ENCODE data around the gene PNMA8A.
"Not testable (repeated sequence)": the region's sequence is repeated elsewhere in the genome, so short reads cannot be mapped to it uniquely, and the experiment has no call there.

PNMA8A gene

GRCh38 chr19:46466536-46467196 is 4.7 kb downstream of the PNMA8A start:
- peak; percentile 55 for DNase-seq (ENCODE audit: low read depth)

GRCh38 chr19:46463516-46463915 is 7.8 kb downstream of the PNMA8A start:
- DNase-seq (ENCODE audit: low read depth): no peak

GRCh38 chr19:46461537-46461936 is 9.8 kb downstream of the PNMA8A start:
- no peak for DNase-seq (ENCODE audit: low read depth)

DNA sequence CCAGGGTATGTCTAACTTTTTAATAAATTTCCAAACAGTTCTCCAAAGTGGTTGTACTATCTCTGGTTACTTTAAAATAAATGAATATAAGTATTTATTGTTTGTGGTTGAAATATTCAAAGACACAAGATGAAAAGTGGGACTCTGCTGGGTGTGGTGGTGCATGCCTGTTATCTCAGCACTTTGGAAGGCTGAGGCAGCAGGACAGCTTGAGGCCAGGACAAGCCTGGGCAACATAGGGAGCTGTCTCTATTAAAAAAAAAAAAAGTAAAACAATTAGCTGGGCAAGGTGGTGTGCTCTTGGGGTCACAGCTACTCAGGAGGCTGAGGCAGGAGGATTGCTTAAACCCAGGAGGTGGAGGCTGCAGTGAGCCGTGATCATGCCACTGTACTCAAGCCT is 10.4 kb downstream of the PNMA8A start:
- DNase-seq (ENCODE audit: low read depth): no peak

DNA sequence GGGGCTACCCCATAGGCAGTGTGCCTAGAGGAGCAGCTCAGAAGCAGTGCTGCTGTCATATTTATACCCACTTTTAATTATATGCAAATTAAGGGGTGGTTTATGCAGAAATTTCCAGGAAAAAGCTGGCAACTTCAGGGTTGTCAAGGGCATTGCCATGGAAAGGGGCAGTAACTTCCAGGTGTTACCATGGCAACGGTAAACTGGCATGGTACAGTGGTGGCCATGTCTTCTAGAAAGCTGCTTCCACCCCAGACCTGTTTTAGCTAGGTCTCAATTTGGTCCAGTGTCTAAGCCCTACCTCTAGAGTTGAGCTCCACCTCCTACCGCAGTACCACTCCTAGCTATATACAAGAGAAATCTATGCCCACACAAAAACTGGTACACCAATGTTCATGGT is 11.3 kb downstream of the PNMA8A start:
- DNase-seq (ENCODE audit: low read depth): no peak

DNA sequence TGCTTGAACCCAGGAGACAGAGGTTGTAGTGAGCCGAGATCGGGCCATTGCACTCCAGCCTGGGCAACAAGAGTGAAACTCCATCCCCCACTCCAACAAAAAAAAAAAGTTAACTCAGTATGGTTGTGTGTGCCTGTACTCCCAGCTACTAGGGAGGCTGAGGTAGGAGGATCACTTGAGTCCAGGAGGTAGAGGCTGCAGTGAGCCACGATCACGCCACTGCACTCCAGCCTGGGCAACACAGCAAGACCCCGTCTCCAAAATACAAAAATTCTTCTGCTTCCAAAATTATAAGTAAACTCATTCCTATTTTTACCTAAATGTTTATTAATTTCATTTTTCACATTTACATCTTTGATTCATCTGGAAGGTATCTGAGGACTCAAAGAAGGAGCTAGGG is 14.4 kb downstream of the PNMA8A start:
- no peak for DNase-seq (ENCODE audit: low read depth)

DNA sequence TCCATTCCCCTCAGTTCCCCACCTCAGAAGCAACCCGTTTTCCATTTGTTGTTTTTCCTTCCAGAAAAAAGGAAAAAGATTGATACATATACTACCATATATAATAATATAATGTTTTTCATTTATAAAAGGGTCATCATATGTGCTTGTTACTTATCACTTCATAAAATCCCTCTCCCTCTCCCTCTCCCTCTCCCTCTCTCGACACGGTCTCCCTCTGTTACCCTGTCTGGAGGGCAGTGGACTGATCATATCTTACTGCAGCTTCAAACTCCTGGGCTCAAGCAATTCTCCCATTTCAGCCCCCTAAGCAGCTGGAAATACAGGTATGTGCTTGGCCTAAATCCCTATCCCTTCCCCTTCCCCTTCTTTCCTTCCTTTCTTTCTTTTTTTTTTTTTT is 17.1 kb downstream of the PNMA8A start:
- DNase-seq (ENCODE audit: low read depth): no peak

- no peak for DNase-seq (ENCODE audit: low read depth)
These were observed 17.7 kb downstream of the PNMA8A start for GRCh38 chr19:46453661-46454060.

DNA sequence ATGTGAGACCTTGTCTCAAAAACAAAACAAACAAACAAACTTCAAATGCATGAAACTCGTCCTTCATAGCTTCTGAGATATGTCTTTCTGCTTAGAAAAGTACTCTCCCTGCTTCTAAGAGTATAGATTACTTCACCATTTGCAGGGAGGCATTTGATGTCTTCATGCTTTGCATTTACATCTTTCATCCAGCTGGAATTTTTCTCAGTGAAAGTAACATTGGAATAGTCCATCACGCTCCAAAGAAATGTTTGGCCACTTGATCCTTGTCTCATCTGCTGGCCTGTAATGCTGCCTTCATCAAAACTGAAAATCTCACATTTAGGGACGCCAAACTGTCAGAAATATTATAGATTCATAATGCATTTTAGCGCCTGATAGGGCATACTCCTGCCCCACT is 19.2 kb downstream of the PNMA8A start:
- DNase-seq (ENCODE audit: low read depth): no peak

DNA sequence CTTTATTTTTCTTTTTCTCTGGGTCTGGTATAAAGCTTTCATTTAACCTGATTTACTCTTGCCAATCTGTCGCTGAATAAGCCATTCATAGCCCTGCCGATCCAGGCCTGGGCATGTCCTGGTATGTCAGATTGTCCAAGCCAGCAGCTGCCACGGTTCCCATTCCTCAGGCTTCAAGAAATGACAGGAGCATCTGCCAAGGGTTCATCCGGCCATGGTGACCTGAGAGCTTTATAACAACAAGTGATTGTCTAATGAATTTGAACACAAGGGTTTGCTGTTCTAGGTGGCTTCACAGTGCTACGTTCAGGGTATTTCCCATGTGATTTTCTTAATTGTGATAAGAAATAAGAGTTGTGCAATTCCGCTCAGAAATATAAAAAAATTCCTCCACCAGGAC is 20.0 kb downstream of the PNMA8A start:
- DNase-seq (ENCODE audit: low read depth): no peak

DNA sequence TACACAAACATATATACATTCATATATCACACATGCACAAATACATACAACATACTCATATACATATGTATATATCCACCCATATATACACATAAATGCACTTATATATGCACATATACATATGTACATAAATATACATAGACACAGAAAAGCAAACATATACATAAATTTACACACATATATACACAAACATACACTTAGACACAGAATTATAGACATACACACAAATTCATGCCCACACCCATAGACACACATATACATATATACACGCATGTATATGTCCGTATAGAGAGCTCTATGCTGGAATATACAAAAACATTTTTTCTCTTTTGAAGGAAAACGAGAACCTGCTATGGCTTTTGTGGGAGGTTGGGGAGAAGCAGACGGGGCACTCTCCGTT is 20.6 kb downstream of the PNMA8A start:
- DNase-seq (ENCODE audit: low read depth): no peak

GRCh38 chr19:46449228-46449627 is 22.1 kb downstream of the PNMA8A start:
- DNase-seq (ENCODE audit: low read depth): no peak

GRCh38 chr19:46448601-46449000 is 22.8 kb downstream of the PNMA8A start:
- DNase-seq (ENCODE audit: low read depth): no peak

DNA sequence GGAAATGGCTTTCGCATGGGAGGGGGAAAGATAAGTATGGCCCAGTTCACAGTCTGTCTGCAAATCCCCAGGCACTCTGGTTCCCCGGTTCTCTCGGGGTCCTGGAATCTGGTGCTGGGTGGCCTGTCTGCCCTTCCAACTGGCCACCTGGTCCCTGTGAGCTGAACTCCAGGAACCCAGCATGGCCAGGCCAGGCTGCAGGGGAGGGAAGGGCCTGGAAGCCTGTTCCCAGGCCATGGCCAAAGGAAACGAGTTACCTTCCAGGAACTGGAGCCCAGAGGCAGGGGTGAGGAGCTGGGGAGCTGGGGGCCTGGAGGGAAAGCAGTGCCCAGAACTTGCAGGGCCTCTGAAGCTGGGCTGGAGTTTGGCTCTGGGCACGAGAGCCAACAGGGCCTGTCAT is 23.5 kb downstream of the PNMA8A start:
- DNase-seq (ENCODE audit: low read depth): no peak

- DNase-seq (ENCODE audit: low read depth): no peak
These were observed 24.4 kb downstream of the PNMA8A start for GRCh38 chr19:46447006-46447405.

DNA sequence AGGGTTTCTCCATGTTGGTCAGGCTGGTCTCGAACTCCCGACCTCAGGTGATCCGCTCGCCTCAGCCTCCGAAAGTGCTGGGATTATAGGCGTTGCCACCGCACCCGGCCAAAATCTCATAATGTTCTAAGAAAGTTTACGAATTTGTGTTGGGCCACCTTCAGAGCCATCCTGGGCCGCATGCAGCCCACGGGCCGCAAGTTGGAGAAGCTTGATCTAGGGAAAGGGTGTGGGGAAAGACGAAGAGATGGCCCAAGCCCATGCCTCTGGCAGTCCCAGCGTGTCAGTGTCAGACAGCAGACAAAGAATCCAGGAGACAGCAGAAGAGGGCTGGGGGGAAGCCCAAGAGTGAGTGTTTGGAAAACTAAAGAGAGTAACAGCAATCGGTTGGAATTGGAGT is 25.3 kb downstream of the PNMA8A start:
- no peak for DNase-seq (ENCODE audit: low read depth)

GRCh38 chr19:46442808-46443450 is 28.4 kb downstream of the PNMA8A start:
- DNase-seq (ENCODE audit: low read depth): no peak

DNA sequence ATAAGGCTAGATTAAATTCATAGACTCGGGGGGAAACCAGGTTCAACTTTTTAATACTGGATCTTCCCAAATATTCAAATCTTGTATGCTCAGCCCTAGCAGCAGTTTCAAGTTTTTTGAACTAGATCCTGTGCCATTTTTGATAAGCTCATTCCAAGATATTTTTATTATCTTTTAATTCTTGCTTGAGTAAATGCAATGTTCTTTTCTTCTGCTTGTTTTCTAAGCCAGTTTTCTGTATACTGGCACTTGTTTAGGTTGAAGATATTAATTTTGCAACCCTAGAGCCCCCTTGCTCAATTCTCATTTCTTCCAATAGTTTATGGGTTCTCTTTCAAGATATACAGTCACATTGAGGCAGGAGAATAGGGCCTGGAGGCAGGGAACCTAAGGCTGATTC is 29.5 kb downstream of the PNMA8A start:
- DNase-seq (ENCODE audit: low read depth): no peak

DNA sequence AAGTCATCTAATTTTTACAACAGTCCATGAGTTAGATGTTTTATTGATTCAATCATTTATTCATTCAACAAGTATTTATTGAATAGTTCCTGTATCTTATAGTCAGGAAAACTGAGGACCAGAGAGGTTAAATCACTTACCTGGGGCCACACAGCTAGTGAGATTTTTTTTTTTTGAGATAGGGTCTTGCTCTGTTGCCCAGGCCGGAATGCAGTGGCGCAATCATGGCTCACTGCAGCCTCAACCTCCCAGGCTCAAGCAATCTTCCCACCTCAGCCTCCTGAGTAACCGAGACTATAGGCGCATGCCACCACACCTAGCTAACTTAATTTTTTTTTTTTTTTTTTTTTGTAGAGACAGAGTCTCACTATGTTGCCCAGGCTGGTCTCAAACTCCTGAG is 35.7 kb downstream of the PNMA8A start:
- not testable (repeated sequence) for DNase-seq (ENCODE audit: low read depth)

DNA sequence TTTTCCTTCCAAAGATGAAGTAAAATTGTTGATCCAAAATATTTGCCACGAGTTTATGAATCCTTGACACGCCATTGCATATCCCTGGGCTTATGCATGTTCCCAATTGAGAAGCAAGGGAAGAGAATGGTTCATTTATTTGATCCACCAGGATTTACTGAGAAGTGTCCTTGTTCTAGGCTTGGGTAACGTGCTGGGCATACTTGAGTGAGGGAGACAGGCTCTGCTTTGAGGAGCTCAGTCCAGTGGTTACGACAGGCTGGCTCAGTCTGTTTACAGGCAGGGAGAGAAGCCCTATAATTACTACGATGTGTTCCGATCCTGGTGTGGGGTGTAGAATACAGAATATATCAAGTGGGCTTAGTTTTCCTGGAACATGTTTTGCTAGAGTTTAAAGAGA is 36.4 kb downstream of the PNMA8A start:
- DNase-seq (ENCODE audit: low read depth): no peak

DNA sequence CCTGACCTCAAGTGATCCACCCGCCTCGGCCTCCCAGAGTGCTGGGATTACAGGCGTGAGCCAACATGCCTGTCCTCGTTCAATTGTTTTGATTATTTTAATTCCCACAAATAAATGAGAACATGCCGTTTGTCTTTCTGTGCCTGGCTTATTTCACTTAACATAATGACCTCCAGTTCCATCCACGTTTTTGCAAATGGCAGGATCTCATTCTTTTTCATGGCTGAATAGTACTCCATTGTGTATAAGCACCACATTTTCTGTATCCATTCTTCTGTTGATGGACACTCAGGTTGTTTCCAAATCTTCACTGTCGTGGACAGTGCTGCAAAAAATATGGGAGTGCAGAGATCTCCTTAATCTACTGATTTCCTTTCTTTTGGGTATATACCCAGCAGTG is 37.9 kb downstream of the PNMA8A start:
- not testable (repeated sequence) for DNase-seq (ENCODE audit: low read depth)

DNA sequence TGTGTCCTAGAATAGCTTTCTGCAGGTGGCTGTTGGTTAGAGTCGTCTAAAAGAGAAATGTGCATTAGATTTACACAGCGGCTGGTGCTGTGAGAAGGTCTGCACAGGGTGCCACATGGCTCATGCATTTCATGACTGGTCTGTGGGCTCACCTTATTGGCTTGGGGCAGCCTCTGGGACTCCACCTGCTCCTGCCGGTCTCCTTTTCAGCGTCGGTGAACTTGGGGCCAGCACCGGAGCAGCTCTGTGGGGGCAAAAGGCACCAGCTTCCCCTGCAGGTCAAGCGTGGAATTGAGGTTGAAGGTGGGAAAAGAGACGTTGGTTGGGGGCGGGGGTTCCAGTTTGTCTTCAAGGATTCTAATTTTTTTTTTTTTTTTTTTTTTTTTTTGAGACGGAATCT is 39.5 kb downstream of the PNMA8A start:
- no peak for DNase-seq (ENCODE audit: low read depth)

DNA sequence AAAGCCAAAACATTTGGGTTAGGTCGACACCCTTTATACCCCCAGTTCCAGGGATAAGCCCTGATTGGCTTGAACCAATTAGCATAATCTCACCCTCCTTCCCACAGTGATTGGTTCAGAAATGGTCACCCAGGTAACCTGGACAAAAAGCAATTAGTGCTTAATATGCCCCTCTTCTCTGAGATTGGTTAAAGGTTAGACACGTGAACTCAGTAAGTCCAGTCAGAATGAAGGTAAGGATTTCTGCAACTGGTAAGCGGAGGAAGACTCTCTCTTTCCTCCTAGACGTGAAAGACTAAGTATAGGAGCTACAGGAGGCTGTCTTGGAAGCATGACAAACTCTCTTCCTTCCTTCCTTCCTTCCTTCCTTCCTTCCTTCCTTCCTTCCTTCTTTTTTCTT is 41.4 kb downstream of the PNMA8A start:
- DNase-seq (ENCODE audit: low read depth): no peak
